Measurements from ENCODE around the gene STIM1.
"Not testable (repeated sequence)": the region's sequence is repeated elsewhere in the genome, so short reads cannot be mapped to it uniquely, and the experiment has no call there.

Gene STIM1

DNA sequence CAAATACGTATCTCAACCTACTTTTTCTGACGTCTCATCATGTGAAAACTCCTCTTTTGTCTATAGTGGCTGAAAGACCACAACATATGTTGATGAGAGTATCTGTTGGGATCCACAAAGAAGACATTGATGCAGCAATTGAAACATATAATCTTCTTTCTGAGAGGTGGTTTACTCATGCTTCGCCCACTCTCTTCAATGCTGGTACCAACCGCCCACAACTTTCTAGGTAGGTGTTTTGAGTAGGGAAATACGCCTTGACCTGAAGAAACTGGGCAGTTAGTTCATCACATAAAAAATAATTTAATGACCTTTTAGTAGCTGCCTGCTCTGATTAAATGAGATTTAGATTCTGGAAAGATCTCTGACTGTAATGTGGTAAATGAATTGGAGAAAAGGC is 256.4 kb downstream of the STIM1 start:
- no peak for DNase-seq (ENCODE audit: low read depth in 2 of 2)

- DNase-seq (ENCODE audit: low read depth in 2 of 2) = no peak
Observed at GRCh38 chr11:4115128-4115527, 259.7 kb downstream of the STIM1 start.

GRCh38 chr11:4118107-4118506 is 262.6 kb downstream of the STIM1 start:
- no peak for DNase-seq (ENCODE audit: low read depth in 2 of 2)

DNA sequence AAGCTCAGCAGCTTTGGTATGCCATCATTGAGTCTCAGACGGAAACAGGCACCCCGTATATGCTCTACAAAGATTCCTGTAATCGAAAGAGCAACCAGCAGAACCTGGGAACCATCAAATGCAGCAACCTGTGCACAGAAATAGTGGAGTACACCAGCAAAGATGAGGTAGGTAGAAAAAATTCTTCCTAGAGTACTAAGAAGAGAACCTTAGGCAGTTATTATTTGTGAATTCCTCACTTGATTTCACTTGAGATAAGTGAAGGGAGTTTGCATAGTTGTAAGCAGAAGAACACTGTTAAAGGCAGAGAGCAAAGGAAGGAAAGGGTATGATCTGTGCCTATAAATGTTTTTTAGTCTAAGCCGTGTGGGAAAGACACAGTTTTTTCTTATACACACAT is 267.8 kb downstream of the STIM1 start:
- no peak for DNase-seq (ENCODE audit: low read depth in 2 of 2)

DNA sequence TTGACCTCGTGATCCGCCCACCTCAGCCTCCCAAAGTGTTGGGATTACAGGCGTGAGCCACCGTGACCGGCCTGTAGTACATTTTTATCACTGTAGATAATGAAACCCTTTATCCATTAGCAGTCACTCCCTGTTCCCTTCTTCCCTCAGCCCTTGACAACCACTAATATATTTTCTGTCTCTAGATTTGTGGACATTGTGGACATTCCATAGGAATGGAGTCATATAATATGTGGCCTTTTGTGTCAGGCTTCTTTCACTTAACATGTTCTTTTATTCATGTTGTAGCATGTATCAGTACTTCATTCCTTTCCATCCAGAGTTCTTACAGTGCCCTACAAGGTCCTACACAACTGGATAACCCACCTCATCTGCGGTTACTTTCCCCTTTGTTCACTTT is 269.7 kb downstream of the STIM1 start:
- no peak for DNase-seq (ENCODE audit: low read depth in 2 of 2)

- DNase-seq (ENCODE audit: low read depth in 2 of 2) = no peak
Observed at GRCh38 chr11:4127357-4127756, 271.9 kb downstream of the STIM1 start.

DNA sequence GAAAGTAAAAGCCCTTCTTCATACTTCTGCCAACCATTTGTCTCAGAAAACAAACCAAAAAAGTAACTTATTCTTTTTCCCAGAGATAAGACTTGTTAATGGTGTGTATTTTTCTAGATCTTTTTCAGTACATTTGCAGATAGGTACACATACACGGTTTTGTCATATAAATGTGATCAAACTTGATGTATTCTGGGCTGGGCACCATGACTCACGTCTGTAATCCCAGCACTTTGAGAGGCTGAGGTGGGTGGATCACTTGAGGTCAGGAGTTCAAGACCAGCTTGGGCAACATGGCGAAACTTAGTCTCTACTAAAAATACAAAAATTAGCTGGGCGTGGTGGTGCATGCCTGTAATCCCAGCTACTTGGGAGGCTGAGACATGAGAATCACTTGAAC is 274.8 kb downstream of the STIM1 start:
- DNase-seq (ENCODE audit: low read depth in 2 of 2) = not testable (repeated sequence)

- DNase-seq (ENCODE audit: low read depth in 2 of 2) = no peak
Observed at GRCh38 chr11:4134806-4135205, 279.3 kb downstream of the STIM1 start.

DNA sequence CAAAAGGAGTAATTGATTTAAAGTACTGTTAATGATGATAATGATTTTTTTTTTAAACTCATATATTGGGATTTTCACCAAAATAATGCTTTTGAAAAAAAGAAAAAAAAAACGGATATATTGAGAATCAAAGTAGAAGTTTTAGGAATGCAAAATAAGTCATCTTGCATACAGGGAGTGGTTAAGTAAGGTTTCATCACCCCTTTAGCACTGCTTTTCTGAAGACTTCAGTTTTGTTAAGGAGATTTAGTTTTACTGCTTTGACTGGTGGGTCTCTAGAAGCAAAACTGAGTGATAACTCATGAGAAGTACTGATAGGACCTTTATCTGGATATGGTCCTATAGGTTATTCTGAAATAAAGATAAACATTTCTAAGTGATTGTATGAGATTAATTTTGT is 283.0 kb downstream of the STIM1 start:
- DNase-seq (ENCODE audit: low read depth in 2 of 2) = no peak

DNA sequence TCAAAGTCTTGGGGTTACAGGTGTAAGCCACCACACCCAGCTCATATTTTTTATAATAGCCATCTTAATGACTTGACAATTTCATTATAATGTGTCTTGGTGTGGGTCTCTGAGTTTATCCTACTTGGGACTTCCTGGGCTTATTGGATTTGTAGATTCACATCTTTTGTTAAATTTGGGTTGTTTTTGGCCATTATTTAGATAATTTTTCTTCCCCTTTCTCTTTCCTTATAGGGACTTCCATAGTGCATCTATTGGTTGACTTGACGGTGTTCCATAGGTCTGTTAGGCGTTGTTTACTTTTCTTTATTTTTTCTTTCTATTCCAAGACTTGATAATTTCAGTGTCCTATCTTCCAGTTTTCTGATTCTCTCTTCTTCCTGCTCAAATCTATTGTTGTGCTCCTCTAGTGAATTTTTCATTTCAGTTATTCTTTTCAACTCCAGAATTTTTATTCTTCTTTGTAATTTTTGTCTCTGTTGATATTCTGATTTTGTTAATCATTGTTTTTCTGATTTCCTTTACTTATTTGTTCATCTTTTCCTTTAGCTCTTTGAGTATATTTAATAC is 284.7 kb downstream of the STIM1 start:
- no peak for DNase-seq (ENCODE audit: low read depth in 2 of 2)

Data from stimulated activated CD8-positive, alpha-beta memory T cell treated with anti-CD3 and anti-CD28 coated beads, Interleukin-15, amount 100 ng/mL, for 48 hours (primary cell).